Measurements from ENCODE around the gene PIKFYVE.
"Not testable (repeated sequence)": the region's sequence is repeated elsewhere in the genome, so short reads cannot be mapped to it uniquely, and the experiment has no call there.

PIKFYVE gene

GRCh38 chr2:208253600-208254117 lies 12.4 kb upstream of the PIKFYVE start:
- DNase-seq (ENCODE audit: extremely low spot score) = peak; percentile 11
- CTCF ChIA-PET = interaction anchor here (1.0 to 2.5 kb wide), 3 partner anchors 78 to 151 kb away, joined by 4 to 15 read pairs (median 12); no protein-coding TSS in a partner anchor
- POLR2A ChIA-PET = interaction anchor here (1.0 to 2.9 kb wide), 3 partner anchors 12 to 111 kb away, joined by 3 to 20 read pairs (median 9); partner anchors contain the start of gene PIKFYVE
- TF ChIP-seq ARNT (IDR thresholded peaks at IDR 0.05) = no peak
- no peak for TF ChIP-seq FOXM1 (IDR thresholded peaks at IDR 0.05; ENCODE audit: borderline replicate concordance)
- no peak for TF ChIP-seq BHLHE40 (IDR thresholded peaks at IDR 0.05; ENCODE audit: borderline replicate concordance)
- no peak for TF ChIP-seq SP1 (IDR thresholded peaks at IDR 0.05)
- TF ChIP-seq, protein P1, sequence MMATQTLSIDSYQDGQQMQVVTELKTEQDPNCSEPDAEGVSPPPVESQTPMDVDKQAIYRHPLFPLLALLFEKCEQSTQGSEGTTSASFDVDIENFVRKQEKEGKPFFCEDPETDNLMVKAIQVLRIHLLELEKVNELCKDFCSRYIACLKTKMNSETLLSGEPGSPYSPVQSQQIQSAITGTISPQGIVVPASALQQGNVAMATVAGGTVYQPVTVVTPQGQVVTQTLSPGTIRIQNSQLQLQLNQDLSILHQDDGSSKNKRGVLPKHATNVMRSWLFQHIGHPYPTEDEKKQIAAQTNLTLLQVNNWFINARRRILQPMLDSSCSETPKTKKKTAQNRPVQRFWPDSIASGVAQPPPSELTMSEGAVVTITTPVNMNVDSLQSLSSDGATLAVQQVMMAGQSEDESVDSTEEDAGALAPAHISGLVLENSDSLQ (IDR thresholded peaks at IDR 0.05) = no peak
- no peak for TF ChIP-seq L3MBTL2 (conservative IDR thresholded peaks at IDR 0.05)
- TF ChIP-seq CTBP1 (IDR thresholded peaks at IDR 0.05; ENCODE audit: borderline replicate concordance) = no peak
- no peak for TF ChIP-seq FOXA1 (IDR thresholded peaks at IDR 0.05)

DNA sequence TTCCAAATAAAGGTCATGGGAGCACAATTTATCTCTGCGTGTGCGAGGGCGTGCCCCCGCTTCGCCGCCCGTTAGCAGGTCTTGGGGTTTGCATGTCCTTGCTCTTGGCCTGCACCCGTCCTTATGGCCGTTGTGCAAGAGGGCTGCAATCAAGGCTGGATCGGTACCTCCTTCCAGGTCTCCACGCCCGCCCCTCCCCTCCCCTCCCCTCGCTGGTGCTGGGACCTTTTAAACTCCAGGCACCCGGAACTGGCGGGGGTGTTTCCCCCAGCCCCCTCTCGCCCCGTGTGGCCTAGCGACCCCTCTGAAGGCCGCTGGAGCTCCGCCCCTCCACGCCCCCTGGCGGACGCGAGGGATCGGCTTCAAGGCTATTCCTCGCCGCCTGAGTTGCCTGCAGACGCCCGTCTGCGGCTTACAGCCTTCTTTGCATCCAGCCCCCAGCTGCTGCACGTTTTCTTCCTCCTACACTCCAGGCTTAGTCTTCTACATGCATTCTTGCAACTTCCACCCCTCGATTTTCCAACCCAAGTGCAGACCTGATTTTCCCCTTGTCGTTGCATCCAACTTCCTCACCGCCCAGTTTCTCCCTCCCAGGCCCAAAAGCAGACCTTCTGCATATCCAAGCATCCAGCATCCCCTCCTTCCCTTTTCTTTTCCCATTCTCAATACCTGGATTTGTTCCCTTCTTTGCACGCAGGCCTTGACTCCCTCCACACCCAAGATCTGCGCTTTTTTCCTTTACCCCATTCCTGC lies 11.8 kb upstream of the PIKFYVE start:
- peak; percentile 87 for DNase-seq (ENCODE audit: extremely low spot score)
- POLR2A ChIA-PET = interaction anchor here (0.6 to 2.9 kb wide), 4 partner anchors 11 to 112 kb away, joined by 3 to 20 read pairs (median 6); partner anchors contain the start of gene PIKFYVE
- TF ChIP-seq NFRKB (IDR thresholded peaks at IDR 0.05) (no peak), CTBP1 (IDR thresholded peaks at IDR 0.05; ENCODE audit: borderline replicate concordance) (no peak)
- CTCF ChIA-PET = interaction anchor here (0.9 to 2.5 kb wide), 6 partner anchors 11 to 152 kb away, joined by 3 to 15 read pairs (median 4); no protein-coding TSS in a partner anchor

GRCh38 chr2:208254871-208255556 lies 11.0 kb upstream of the PIKFYVE start, which contains the start of gene IDH1:
Gene IDH1, minus strand, starts transcription at chr2:208255071. Its CDS starts 3,520 bp downstream, at chr2:208251551.
- ChIA-PET POLR2A (interaction anchor here (0.6 to 2.9 kb wide), 4 partner anchors 11 to 113 kb away, joined by 3 to 20 read pairs (median 6); partner anchors contain the start of gene PIKFYVE), CTCF (interaction anchor here (0.6 to 2.5 kb wide), 5 partner anchors 10 to 183 kb away, joined by 3 to 15 read pairs (median 4); no protein-coding TSS in a partner anchor)
- peak; percentile 94 for DNase-seq (ENCODE audit: extremely low spot score)
- no peak for TF ChIP-seq FOXK2 (IDR thresholded peaks at IDR 0.05)
- TF ChIP-seq CTBP1 (IDR thresholded peaks at IDR 0.05; ENCODE audit: borderline replicate concordance) = no peak
- TF ChIP-seq SP1 (IDR thresholded peaks at IDR 0.05) = no peak
- TF ChIP-seq L3MBTL2 (conservative IDR thresholded peaks at IDR 0.05) = no peak
- no peak for TF ChIP-seq ZNF384 (IDR thresholded peaks at IDR 0.05)
- no peak for TF ChIP-seq HDGF (IDR thresholded peaks at IDR 0.05; ENCODE audit: borderline replicate concordance)
- no peak for TF ChIP-seq LEF1 (IDR thresholded peaks at IDR 0.05; ENCODE audit: borderline replicate concordance)

GRCh38 chr2:208255557-208256106 lies 10.4 kb upstream of the PIKFYVE start:
- ChIA-PET POLR2A (interaction anchor here (2.9 kb wide), 1 partner anchor 10 kb away, joined by 20 read pairs; the partner anchor contains the start of gene PIKFYVE), CTCF (interaction anchor here (0.6 to 1.6 kb wide), 4 partner anchors 13 to 184 kb away, joined by 3 to 5 read pairs (median 4); no protein-coding TSS in a partner anchor)
- DNase-seq (ENCODE audit: extremely low spot score) = no peak
- TF ChIP-seq ARNT (IDR thresholded peaks at IDR 0.05) = no peak
- TF ChIP-seq FOXK2 (IDR thresholded peaks at IDR 0.05) = no peak
- TF ChIP-seq SUZ12 (IDR thresholded peaks at IDR 0.05) = no peak
- TF ChIP-seq SP1 (IDR thresholded peaks at IDR 0.05) = no peak
- no peak for TF ChIP-seq BHLHE40 (IDR thresholded peaks at IDR 0.05; ENCODE audit: borderline replicate concordance)
- TF ChIP-seq ZNF384 (IDR thresholded peaks at IDR 0.05) = no peak
- TF ChIP-seq CTBP1 (IDR thresholded peaks at IDR 0.05; ENCODE audit: borderline replicate concordance) = no peak
- TF ChIP-seq TARDBP (IDR thresholded peaks at IDR 0.05) = no peak
- TF ChIP-seq ELF4 (IDR thresholded peaks at IDR 0.05) = no peak
- no peak for TF ChIP-seq HDGF (IDR thresholded peaks at IDR 0.05; ENCODE audit: borderline replicate concordance)
- TF ChIP-seq FOXM1 (IDR thresholded peaks at IDR 0.05; ENCODE audit: borderline replicate concordance) = no peak
- TF ChIP-seq, protein P1 (IDR thresholded peaks at IDR 0.05) = no peak
- no peak for TF ChIP-seq FOXA1 (IDR thresholded peaks at IDR 0.05)
- TF ChIP-seq NFRKB (IDR thresholded peaks at IDR 0.05) = no peak
- TF ChIP-seq L3MBTL2 (conservative IDR thresholded peaks at IDR 0.05) = no peak
- no peak for TF ChIP-seq LEF1 (IDR thresholded peaks at IDR 0.05; ENCODE audit: borderline replicate concordance)

DNA sequence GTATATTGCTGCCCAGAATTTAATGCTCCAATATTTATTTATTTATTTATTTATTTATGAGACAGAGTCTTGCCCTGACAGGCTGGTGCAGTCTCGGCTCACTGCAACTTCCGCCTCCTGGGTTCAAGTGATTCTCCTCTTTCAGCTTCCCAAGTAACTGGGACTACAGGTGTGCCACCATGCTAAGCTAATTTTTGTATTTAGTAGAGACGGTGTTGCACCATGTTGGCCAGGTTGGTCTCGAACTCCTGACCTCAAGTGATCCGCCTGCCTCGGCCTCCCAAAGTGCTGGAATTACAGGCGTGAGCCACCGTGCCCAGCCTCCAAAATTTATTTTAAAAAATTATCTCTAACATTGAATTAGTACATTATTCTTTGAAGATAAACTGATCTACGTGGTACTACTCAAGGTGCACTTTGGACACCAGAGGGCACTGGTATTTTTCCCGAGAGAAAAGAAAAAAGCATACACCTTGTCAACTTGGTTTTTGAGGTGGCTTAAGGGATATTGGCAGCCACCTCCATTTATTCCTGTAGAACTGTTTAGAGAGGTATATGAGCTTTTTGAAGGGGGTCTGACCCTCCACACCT lies 9.8 kb upstream of the PIKFYVE start:
- POLR2A ChIA-PET = interaction anchor here (2.9 kb wide), 1 partner anchor 10 kb away, joined by 20 read pairs; the partner anchor contains the start of gene PIKFYVE
- no peak for DNase-seq (ENCODE audit: extremely low spot score)
- CTCF ChIA-PET = interaction anchor here (0.6 to 1.2 kb wide), 3 partner anchors 9 to 88 kb away, joined by 3 read pairs; partner anchors contain the start of gene PIKFYVE
- TF ChIP-seq L3MBTL2 (conservative IDR thresholded peaks at IDR 0.05) (no peak), FOXK2 (IDR thresholded peaks at IDR 0.05) (no peak), ARNT (IDR thresholded peaks at IDR 0.05) (no peak)

- CTCF ChIA-PET = interaction anchor here (0.6 to 1.2 kb wide), 2 partner anchors 9 to 87 kb away, joined by 3 read pairs; partner anchors contain the start of gene PIKFYVE
- not testable (repeated sequence) for DNase-seq (ENCODE audit: extremely low spot score)
Observed at GRCh38 chr2:208256849-208257813, 8.9 kb upstream of the PIKFYVE start.

More at GRCh38 chr2:208256849-208257813, 8.9 kb upstream of the PIKFYVE start:
- POLR2A ChIA-PET = not testable (repeated sequence)

Data from HEK293T (cell line).